ENCODE results near the gene NDUFA3.

NDUFA3 gene

DNA sequence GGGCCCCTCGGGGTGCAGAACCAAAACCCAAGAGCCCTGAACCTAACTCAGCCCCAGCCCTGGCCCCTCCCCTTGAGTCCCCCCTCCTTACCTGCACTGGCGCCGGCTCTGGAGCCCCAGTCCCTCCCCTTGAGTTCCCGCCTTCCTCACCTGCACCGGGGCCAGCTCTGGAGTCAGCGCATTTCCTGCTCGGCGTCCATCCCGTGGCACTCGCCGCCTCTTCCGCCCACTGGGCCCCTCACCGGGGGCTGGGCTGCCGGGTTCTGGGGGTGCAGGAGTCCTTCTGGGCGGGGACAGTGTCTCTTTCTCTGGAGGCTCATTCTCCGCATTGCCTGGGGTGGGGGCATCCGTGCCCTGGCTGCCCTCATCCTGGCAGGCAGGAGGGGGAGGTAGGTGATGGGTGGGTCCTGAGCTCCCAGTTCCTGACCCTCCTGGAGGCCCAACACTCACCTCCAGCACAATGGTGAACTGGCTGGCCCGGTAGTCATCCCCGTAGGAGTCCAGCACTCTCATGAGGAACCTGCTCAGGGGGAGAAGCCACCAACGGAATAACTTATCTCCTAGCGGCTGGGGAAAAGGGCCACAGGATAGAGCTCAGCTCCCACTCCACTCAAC lies 5.3 kb downstream of the NDUFA3 start:
- no peak for FAIRE-seq
- DNase-seq (ENCODE audit: insufficient read length, low spot score): no peak

DNA sequence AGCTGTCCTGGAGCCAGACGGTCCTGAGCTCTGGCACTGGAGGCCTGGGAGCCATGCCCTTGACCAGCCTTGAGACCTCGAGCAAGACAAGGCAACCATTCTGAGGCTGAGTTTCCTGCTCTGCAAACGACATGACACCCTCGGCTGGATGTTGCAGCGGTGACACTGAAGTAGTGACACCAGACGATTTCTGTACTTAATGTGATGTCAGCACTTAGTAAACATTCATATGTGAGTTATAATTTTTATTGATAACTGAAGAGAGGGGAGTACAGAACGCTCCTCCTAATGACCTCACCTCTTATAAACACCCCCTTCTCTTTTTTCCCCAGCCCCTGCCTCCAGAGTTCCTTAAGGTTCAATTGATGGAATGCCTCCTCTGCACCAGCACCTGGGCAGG lies 5.8 kb downstream of the NDUFA3 start:
- FAIRE-seq: no peak
- DNase-seq (ENCODE audit: insufficient read length, low spot score): no peak

DNA sequence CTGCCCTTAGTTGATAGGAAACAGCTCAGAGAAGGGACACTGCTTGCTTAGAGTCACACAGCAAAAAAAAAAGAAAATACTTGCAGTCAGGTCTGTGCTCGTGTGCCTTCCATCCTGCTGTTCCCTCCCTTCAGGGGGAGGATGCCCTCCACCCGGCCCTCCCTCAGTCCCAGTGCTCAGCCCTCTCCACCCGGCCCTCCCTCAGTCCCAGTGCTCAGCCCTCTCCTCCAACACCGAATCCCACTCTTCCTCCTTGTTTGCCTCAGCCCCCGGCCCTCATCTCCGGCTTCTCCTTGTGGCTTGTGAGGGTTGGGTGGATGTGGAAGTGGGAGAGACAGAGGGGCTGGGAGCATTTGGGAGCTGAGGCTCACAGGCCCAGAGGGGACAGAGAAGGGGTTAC lies 7.0 kb downstream of the NDUFA3 start:
- FAIRE-seq (no peak), DNase-seq (ENCODE audit: insufficient read length, low spot score) (no peak)

DNA sequence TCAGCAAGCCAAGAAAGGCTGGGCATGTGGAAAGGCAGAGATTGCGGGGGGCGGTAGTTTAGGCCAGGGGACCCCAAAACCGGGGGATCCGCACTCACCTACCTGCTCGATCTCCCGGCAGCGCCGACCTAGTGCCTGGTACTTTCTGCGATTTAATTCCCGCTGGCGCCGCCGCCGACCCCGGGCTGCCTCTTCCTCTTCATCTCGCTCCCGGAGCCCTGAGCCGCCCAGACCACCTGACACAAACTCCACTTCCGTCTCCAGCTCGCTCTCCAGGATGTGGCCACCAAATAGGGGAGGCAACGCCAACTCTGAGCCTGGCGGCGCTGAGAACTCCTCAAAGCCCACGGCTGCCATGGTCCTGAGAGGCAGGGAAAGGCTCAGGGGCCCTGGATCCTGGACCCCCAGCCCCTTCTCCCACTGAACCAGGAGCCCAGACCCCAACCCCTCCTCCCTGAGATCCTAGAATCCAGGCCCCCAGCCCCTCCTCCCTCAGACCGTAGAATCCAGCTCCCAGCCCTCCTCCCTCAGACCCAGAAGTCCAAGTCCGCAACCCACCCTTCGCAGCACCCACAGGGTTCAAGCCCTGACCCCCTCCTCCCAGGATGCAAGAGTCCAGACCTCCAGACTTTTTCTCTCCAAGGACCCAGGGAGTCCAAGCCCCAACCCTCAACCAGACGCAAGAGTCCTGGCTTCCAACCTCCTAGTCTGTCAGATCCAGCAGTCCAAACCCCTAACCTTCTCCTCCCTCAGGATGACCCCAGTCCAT lies 11.9 kb downstream of the NDUFA3 start:
- peak; percentile 52 for DNase-seq (ENCODE audit: insufficient read length, low spot score)
- FAIRE-seq: peak; percentile 78

DNA sequence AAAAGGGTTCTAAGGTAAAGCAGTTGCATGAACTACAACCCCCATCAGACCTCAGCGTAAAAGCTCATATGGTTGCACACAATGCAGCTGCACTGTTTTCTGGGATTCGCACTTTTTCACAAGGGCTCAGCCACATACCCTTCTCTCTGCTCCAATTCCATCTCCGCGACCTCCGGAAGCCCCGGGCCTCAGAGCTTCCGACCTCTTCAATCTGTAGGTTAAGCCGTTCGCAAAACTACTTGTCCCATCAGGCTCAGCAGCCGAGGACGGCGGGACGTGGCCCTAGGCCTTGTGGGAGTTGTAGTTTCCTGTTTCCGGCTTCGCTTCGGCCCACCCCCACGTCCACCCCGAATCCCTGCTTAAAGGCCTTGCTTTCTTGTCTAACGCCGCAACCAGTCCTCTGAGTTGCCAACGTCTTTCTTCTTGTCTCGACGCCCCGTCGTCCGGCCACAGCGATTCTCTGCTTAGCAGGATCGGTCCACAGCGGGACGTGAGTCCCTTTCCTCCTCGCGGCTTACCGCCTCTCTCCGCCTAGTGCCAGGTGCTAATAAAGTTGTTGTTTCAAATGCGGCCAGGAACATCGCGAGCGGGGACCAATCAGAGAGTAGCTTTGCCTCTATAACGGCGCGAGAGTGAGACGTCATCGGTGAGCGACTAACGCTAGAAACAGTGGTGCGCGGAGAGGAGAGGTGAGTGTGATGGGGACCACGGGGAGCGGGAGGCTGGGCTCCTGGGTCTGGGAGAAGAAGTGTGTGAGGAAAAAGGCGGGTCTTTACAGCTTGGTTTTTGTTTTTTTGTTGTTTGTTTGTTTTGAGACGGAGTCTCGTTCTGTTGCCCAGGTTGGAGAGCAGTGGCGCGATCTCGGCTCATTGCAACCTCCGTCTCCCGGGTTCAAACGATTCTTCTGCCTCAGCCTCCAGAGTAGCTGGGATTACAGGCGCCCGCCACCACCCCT lies 12.7 kb downstream of the NDUFA3 start, which contains the start of the genes PRPF31 and TFPT:
PRPF31 (plus strand) TSS at position 646 of the 955 bp plus-strand sequence. CDS start 2,525 bp downstream, outside the sequence.
TFPT (minus strand) TSS at position 549 of the 955 bp plus-strand sequence; CDS start at position 161, 388 bp downstream.
- FAIRE-seq: peak; percentile 100

DNA sequence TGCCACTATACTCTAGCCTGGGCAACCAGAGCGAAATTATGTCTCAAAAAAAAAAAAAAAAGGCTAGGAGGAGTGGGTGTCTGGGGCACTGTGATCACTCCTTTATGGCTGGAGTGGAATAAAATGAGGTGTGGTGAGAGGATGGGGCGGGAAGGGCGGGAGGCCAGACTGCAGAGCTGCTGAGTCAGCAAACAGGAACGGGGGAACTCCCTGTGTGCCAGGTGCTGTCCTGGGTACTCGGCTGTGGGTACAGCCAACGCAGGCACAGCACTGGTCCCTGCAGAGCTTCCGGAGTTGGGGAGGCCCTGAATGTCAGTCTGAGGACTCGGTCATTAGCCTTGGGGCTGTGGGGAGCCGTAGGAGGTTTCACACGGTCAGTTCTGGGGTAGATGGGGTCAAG lies 18.6 kb downstream of the NDUFA3 start:
- FAIRE-seq (no peak), DNase-seq (ENCODE audit: insufficient read length, low spot score) (no peak)

More for the DNA sequence above, 12.7 kb downstream of the NDUFA3 start, which contains the start of the genes PRPF31 and TFPT:
- peak; percentile 96 for DNase-seq (ENCODE audit: insufficient read length, low spot score)

DNA sequence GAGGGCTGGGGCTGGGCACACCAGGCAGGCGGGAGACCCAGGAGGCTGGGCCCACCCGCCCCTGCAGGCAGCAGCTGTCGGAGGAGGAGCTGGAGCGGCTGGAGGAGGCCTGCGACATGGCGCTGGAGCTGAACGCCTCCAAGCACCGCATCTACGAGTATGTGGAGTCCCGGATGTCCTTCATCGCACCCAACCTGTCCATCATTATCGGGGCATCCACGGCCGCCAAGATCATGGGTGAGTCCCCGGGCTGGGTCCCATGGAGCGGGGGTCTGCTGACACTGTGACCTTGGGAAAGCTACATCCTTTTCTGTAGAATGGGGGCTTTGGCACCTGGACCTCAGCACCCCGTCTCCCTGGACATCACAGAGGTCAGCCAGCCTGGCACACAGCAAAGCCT lies 21.0 kb downstream of the NDUFA3 start:
- no peak for FAIRE-seq
- DNase-seq (ENCODE audit: insufficient read length, low spot score): no peak

DNA sequence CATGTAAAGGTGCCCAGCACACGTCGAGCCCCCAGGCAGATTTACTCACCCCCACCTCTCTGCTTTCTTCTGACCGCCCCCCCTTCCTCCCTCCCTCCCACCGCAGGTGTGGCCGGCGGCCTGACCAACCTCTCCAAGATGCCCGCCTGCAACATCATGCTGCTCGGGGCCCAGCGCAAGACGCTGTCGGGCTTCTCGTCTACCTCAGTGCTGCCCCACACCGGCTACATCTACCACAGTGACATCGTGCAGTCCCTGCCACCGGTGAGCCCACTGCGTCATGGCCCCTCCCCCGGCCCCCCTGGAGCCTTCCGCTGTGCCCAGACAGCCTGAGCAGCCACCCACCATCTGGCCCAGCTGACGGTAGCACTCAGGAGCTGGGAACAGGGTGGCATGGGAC lies 21.7 kb downstream of the NDUFA3 start:
- FAIRE-seq (no peak), DNase-seq (ENCODE audit: insufficient read length, low spot score) (no peak)

DNA sequence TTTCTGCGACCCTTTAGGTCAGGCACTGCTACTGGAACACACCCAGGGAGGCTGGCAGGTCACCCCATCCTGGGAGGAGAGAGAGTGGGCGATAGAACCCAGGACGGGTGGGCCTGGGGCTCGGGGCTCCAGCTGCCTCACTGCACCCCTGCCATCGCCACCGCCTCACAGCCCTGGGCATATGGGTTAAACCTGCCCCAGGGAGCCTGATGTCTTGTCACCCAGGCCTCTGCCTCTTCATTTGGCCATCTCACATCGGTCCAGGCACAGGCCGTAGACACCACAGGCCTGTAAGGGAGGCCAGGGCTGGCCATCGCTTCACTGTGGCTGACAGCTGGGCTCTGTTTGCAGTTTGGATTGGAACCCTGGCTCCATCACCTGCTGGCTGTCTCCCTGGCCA lies 23.1 kb downstream of the NDUFA3 start:
- DNase-seq (ENCODE audit: insufficient read length, low spot score) (no peak), FAIRE-seq (no peak)

DNA sequence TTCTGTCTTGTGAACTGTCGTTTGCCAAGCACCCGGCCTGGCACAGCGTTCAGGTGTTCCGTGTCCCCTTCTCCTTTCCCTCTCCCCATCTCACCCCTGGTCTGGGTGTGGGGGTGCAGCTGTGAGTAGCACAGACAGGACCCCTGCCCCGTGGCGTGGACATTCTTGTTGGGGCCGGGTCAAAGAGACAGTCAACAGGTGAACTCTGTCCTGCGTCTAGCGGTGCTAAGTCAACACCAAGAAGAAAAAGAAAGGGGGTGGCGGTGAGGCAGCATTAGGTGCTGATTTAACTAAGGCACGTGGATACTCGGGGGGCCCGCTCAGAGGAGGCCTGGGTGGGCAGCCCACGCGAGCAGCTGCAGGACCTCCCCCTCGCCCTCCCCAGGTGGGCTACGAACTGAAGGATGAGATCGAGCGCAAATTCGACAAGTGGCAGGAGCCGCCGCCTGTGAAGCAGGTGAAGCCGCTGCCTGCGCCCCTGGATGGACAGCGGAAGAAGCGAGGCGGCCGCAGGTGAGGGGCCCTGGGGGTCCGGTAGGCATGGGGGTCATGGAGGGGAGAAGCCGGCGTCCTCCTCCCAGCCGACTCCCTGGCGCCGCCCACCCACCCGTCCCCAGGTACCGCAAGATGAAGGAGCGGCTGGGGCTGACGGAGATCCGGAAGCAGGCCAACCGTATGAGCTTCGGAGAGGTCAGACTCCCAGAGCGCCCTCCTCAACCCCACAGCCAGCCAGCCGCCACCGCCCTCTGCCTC lies 25.2 kb downstream of the NDUFA3 start:
- DNase-seq (ENCODE audit: insufficient read length, low spot score): no peak
- FAIRE-seq: no peak

DNA sequence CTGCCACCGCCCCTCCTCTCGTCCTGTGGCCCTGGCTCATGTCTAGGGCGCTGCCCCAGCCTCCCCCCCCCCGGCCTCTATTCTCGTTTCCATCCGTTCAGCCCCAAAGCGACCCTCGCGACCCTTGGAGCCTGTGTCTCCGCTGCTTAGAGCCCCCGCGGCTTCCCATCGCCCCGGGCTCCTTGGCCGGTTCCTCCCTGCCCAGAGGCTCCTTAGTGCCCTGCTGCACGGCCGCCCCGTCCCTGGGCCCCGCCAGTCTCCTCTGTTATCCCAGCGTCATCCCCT lies 25.7 kb downstream of the NDUFA3 start:
- no peak for FAIRE-seq

DNA sequence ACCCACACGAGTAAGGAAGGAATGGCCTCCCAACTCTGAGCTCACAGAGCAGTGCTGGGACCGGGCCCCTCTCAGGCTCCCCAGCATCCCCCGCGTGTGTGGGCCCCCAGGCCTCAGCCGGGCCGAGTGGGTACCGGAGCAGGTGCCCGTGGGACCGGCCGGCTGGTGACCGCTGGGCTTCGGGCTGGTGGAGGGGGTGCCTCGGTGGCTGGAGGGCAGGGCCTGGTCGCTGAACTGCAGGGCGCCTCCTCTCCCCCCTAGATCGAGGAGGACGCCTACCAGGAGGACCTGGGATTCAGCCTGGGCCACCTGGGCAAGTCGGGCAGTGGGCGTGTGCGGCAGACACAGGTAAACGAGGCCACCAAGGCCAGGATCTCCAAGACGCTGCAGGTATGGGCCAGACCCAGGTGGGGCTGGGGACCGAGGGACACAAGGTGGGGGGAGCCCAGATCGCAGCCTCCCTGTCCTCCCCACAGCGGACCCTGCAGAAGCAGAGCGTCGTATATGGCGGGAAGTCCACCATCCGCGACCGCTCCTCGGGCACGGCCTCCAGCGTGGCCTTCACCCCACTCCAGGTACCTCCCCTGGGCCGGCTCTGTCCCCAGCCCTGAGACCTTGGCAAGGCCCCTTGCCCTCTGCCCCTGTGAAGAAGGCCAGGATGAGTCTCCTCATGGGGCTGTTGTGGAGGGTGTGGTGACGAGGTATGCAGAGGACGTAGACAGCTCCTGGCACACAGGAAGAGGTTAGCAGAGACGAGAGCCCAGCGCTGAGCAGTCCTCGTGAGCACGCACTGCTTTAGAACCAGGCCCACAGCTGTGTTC lies 26.4 kb downstream of the NDUFA3 start:
- DNase-seq (ENCODE audit: insufficient read length, low spot score) (no peak), FAIRE-seq (no peak)

More for the DNA sequence above, 25.7 kb downstream of the NDUFA3 start:
- DNase-seq (ENCODE audit: insufficient read length, low spot score): no peak

DNA sequence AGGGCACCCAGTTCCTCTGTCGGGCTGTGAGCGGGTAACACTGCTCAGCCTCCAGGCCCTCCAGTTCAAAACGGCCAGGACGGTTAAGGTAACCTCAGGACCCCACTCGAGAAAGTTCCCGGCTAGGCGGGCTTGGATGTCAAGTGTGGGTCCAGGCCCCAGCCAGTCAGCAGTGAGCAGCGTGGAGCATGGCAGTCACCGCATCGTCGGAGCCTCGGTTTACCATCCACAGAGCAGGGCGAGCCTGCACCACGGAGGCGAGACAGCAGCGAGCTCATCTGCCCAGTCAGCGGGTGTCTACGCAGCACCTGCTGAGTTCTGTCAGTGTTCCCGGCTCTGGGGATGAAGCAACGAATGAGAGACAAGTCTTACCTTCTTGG lies 27.0 kb downstream of the NDUFA3 start:
- no peak for FAIRE-seq
- DNase-seq (ENCODE audit: insufficient read length, low spot score): no peak

DNA sequence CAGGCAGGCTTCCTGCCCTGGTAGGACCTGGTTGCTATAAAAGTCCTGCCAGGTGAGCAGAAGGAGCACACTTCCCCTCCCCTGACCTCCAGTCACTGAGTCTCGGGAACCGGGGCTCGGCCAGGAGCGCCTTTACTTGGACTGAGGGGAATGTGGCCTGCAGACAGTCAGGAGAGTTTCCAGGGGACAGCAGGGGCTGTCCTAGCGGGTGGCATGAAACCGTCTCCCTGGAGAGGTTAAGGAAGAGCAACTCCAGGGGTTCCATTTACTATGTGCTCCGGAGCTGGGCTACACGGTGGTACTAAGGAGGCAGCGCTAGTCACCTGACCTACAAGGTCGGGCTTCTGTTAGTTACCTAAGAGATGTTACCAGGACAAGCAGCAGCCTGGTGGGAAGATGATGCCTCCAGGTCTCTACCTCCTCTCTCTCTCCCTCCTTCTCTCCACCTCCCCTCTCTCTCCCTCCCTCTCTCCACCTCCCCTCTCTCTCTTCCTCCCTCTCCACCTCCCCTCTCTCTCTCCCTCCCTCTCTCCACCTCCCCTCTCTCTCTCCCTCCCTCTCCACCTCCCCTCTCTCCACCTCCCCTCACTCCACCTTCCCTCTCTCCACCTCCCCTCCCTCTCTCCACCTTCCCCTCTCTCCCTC lies 30.8 kb downstream of the NDUFA3 start:
- no peak for DNase-seq (ENCODE audit: insufficient read length, low spot score)
- no peak for FAIRE-seq

DNA sequence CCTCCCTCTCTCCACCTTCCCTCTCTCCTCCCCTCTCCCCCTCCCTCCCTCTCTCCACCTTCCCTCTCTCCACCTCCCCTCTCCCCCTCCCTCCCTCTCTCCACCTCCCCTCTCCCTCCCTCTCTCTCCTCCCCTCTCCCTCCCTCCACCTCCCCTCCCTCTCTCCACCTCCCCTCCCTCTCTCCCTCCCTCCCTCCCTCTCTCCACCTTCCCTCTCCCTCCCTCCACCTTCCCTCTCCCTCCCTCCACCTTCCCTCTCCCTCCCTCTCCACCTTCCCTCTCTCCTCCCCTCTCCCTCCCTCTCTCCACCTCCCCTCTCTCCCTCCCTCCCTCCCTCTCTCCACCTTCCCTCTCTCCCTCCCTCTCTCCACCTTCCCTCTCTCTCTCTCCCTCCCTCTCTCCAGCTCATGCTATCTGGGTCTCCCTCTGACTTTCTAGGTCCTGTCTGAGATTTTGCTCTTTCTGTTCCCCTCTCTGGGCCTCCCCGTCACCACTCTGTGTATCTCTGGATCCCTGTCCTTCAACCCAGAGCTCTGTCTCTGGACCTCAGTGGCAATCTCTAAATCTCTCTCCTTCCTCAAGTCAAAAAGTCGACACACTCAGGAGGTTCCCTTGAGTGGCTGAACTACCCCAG lies 31.4 kb downstream of the NDUFA3 start:
- FAIRE-seq: no peak
- DNase-seq (ENCODE audit: insufficient read length, low spot score): no peak

DNA sequence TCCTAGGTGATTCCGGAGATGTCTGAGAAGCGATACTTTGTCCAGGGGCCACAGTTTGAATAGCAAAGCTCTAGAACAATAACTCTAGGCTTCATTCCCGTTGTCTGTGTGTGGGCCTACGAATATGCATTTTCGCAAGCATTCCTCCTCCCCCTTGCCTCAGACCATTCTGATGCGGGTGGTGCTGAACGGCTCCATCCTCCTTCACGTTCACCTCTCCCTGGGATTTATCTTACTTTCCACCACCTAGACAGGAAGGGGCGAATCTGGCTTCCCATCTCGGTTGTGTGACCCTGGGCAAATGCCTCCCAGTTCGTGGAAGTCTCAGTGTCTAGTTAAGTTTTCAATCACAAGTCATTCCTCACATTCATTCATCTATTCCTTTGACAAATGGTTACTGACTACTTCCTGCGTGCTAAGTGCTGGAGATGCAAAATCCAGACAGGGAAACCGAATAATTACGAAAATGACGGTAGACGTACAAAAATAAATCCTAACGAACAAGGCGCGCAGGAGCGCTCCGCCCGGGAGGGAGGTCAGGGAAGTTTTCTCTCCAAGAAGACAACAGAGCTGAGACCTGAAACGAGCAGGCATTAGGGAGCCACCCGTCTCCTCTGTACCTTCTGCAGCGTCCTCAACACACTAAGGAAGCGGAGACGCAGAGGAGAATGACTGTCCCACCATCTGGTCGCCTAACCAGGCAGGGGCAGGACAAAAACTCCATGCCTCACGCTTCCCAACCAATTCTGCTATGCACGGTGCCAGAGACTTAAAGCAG lies 33.6 kb downstream of the NDUFA3 start:
- DNase-seq (ENCODE audit: insufficient read length, low spot score) (no peak), FAIRE-seq (peak; percentile 56)

DNA sequence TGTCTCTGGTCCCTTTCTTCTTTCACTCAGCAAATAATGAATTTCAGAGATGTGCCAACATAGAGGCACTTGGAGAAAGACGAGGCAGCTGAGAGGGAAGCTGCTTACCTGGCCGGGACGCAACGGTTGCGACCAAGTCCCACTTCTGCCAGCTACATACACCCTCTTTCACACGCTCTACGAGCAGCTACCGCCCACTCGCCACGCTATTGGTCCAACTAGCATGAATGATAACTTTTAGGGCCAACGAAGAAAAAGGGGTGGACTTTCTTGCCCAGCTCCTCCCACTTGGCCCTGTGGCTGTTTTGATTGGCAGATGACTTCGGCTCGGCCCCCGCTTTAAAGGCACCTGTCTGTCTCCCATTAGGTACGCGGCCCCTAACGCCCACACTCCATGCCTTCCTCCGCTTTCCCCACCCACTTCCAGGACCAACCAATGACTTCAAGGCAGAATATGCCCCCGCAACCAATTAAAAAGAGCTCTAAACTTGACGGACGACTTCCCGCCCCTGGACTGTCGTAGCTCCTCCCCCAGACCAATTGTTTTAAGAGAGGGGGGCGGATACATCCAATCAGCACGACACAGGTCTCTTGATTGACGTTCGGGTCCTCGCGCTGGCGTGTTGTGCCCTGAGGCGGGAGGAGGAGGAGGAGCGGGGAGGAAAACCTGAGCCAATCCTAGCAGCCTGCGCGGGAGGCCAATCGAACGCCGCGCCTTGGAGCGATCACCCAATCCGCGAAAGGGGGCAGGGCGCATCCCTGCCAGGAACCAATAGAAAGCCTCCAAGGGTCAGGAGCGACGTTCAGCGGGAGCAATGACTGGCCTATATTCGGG lies 34.4 kb downstream of the NDUFA3 start:
- DNase-seq (ENCODE audit: insufficient read length, low spot score) (peak; percentile 99), FAIRE-seq (peak; percentile 100)
